ENCODE measurements around the gene KRTAP9-6.

- no peak for TF ChIP-seq CHD2 (IDR thresholded peaks at IDR 0.05; ENCODE audit: low read length, partially characterized antibody)
- no peak for TF ChIP-seq YY1 (IDR thresholded peaks at IDR 0.05; ENCODE audit: low read depth)
- TF ChIP-seq CTCF (IDR thresholded peaks at IDR 0.05), result no peak
- no peak for TF ChIP-seq MAX (IDR thresholded peaks at IDR 0.05; ENCODE audit: low read depth)
- no peak for TF ChIP-seq POLR2AphosphoS5 (IDR thresholded peaks at IDR 0.05; ENCODE audit: low read depth, low read length)
- TF ChIP-seq ZBTB33 (IDR thresholded peaks at IDR 0.05; ENCODE audit: borderline replicate concordance, low read depth), result no peak
- no peak for TF ChIP-seq NFIC (IDR thresholded peaks at IDR 0.05; ENCODE audit: borderline replicate concordance)
- TF ChIP-seq RXRA (IDR thresholded peaks at IDR 0.05; ENCODE audit: borderline replicate concordance, low read depth), result no peak
These were observed 33.4 kb upstream of the KRTAP9-6 start for GRCh38 chr17:41231731-41232130.

Measured in SK-N-SH (cell line).